Spleen (tissue), 7 donors: ENCODE measurements around the gene PPP2R5C.

ENCODE experiments used
- CTCF ChIP-seq, 11 experiments: fragments of 200-600 bp in 7 of 11; fragments of 450-650 bp in 4 of 11; sonication (generic) in 4 of 11; IDR thresholded peaks in 8 of 11; conservative IDR thresholded peaks in 3 of 11; 1 replicate in 7 of 11; 2 replicates in 4 of 11; pipeline versions ENCODE4 v1.4.0 to v1.8.0; 2016 to 2021; ENCODE audit warnings: antibody characterized with exemption in 11 of 11, inconsistent platforms in 4 of 11, mild to moderate bottlenecking in 1 of 11
- POLR2AphosphoS5 ChIP-seq, 3 donors: sonication (generic); formaldehyde crosslinking; IDR thresholded peaks; one replicate each; pipeline ENCODE4 v1.5.1; 2017; ENCODE audit warnings: antibody characterized with exemption in 3 of 3
- donor health status: DM: no; HTN: no; CAD: no; lungs with moderate emphysema.
- donor health status: DM: no; HTN: no; CAD: no.
- donor health status: DM: no; HTN: no; CAD: no.

- TF ChIP-seq POLR2AphosphoS5 (IDR thresholded peaks at IDR 0.05) (no peak), CTCF (IDR thresholded peaks at IDR 0.05 in 8 of 11, conservative IDR thresholded peaks at IDR 0.05 in 3 of 11) (no peak)
Measured at GRCh38 chr14:101761881-101762529, 496 bp downstream of the PPP2R5C start.
